IMR-90 (cell line): ENCODE measurements around the gene SOD1. TPM values are rescaled to one million over a fixed set of nuclear protein-coding genes. Genes with fewer than 3 reads are reported as not detected.

ENCODE experiments used
- ATAC-seq: fragments of 200-7000 bp; cut with Tn5 transposase; 2 replicates; pipeline ENCODE4 v1.9.1; 2020; ENCODE audit warnings: low read depth, mild to moderate bottlenecking, moderate library complexity
- BruUV-seq: library from RNA; stranded (reverse); fragments of 400-500 nt; replicated peaks from 2 replicates; lab custom pipeline; 2021; lab: Mats Ljungman, UMichigan
- CTCF ChIA-PET: fragments of 300-600 bp; formaldehyde crosslinking; extraction: SDS; loops from one replicate; lab custom pipeline; 2021; ENCODE audit warnings: antibody characterized with exemption; lab: Yijun Ruan, JAX
- POLR2A ChIA-PET: fragments of 300-600 bp; sonication (Branson Sonifier 250); formaldehyde crosslinking; loops from one replicate; lab custom pipeline; 2022; ENCODE audit warnings: antibody characterized with exemption; ENCODE audit not compliant: unreplicated experiment; lab: Charles Lee
- DNase-seq: peaks from one replicate; pipeline ENCODE4 v3.0.0; 2013
- H2AFZ ChIP-seq: replicated peaks from 2 replicates; pipeline ENCODE3; 2013; ENCODE audit warnings: low read length, mild to moderate bottlenecking; ENCODE audit not compliant: poor library complexity
- H2AK5ac ChIP-seq: 2 replicates; pipeline ENCODE4 v1.6.1; 2013; ENCODE audit warnings: low read depth, low read length, inconsistent platforms
- H2AK9ac ChIP-seq: replicated peaks from 2 replicates; pipeline ENCODE3; 2013; ENCODE audit warnings: mild to moderate bottlenecking, low read depth, low read length, moderate library complexity; ENCODE audit not compliant: poor library complexity
- H2BK120ac ChIP-seq: 2 replicates; pipeline ENCODE4 v1.6.1; 2013; ENCODE audit warnings: low read depth, low read length, inconsistent platforms
- H2BK15ac ChIP-seq: 3 replicates; pipeline ENCODE4 v1.6.1; 2013; ENCODE audit warnings: low read depth, low read length, inconsistent platforms
- H2BK20ac ChIP-seq: 2 replicates; pipeline ENCODE4 v1.6.1; 2013; ENCODE audit warnings: low read depth, mild to moderate bottlenecking, inconsistent platforms, low read length, moderate library complexity
- H2BK5ac ChIP-seq: 2 replicates; pipeline ENCODE4 v1.6.1; 2013; ENCODE audit warnings: mild to moderate bottlenecking, low read depth, low read length, inconsistent platforms; ENCODE audit not compliant: poor library complexity, severe bottlenecking
- H3K14ac ChIP-seq: replicated peaks from 2 replicates; pipeline ENCODE4 v1.6.1; 2013; ENCODE audit warnings: low read depth, low read length, inconsistent platforms
- H3K18ac ChIP-seq: 2 replicates; pipeline ENCODE4 v1.6.1; 2013; ENCODE audit warnings: low read depth, low read length, control low read depth
- H3K23ac ChIP-seq: 2 replicates; pipeline ENCODE4 v1.6.1; 2013; ENCODE audit warnings: low read depth, low read length, inconsistent platforms
- H3K27ac ChIP-seq: 2 replicates; pipeline ENCODE4 v1.5.1; 2013; ENCODE audit warnings: mild to moderate bottlenecking, control low read depth, low read length; ENCODE audit not compliant: insufficient read depth
- H3K27me3 ChIP-seq: 2 replicates; pipeline ENCODE4 v1.6.1; 2013; ENCODE audit warnings: low read length; ENCODE audit not compliant: control insufficient read depth, insufficient read depth
- H3K36me3 ChIP-seq: 2 replicates; pipeline ENCODE4 v1.6.1; 2013; ENCODE audit warnings: low read length, mixed read lengths; ENCODE audit not compliant: control insufficient read depth, insufficient read depth
- H3K4ac ChIP-seq: 2 replicates; pipeline ENCODE4 v1.6.1; 2013; ENCODE audit warnings: low read depth, low read length, inconsistent platforms
- H3K4me1 ChIP-seq: 2 replicates; pipeline ENCODE4 v1.6.1; 2013; ENCODE audit warnings: low read length, mixed read lengths; ENCODE audit not compliant: control insufficient read depth, insufficient read depth
- H3K4me2 ChIP-seq: 2 replicates; pipeline ENCODE4 v1.6.1; 2013; ENCODE audit warnings: low read depth, mild to moderate bottlenecking, control low read depth, low read length, moderate library complexity
- H3K4me3 ChIP-seq: 2 replicates; pipeline ENCODE4 v1.5.1; 2013; ENCODE audit warnings: low read depth, mild to moderate bottlenecking, control low read depth, low read length, moderate library complexity; ENCODE audit not compliant: insufficient read depth
- H3K56ac ChIP-seq: 2 replicates; pipeline ENCODE4 v1.6.1; 2013; ENCODE audit warnings: low read length, inconsistent platforms; ENCODE audit not compliant: insufficient read depth; ENCODE audit errors: extremely low read depth
- H3K79me1 ChIP-seq, 2 experiments: 2 replicates each; pipeline ENCODE4 v1.6.1; 2013; ENCODE audit warnings: low read length in 2 of 2, inconsistent platforms in 1 of 2, low read depth in 1 of 2
- H3K9ac ChIP-seq: 2 replicates; pipeline ENCODE4 v1.6.1; 2013; ENCODE audit warnings: low read depth, low read length, control low read depth
- H3K9me1 ChIP-seq: 2 replicates; pipeline ENCODE4 v1.6.1; 2013; ENCODE audit warnings: low read length, inconsistent platforms; ENCODE audit not compliant: insufficient read depth
- H3K9me3 ChIP-seq: 2 replicates; pipeline ENCODE4 v1.6.1; 2013; ENCODE audit warnings: low read length; ENCODE audit not compliant: control insufficient read depth, insufficient read depth
- H4K20me1 ChIP-seq: 2 replicates; pipeline ENCODE4 v1.6.1; 2013; ENCODE audit warnings: low read length, inconsistent platforms; ENCODE audit not compliant: insufficient read depth
- H4K5ac ChIP-seq: 2 replicates; pipeline ENCODE4 v1.6.1; 2013; ENCODE audit warnings: mild to moderate bottlenecking, low read depth, low read length, control low read depth
- H4K8ac ChIP-seq, 2 experiments: 2 replicates each; pipeline ENCODE4 v1.6.1; 2013; ENCODE audit warnings: low read depth in 2 of 2, low read length in 2 of 2, control low read depth in 1 of 2, inconsistent platforms in 1 of 2
- H4K91ac ChIP-seq: 2 replicates; pipeline ENCODE4 v1.6.1; 2013; ENCODE audit warnings: low read depth, low read length, inconsistent platforms; ENCODE audit not compliant: insufficient read depth
- BHLHE40 ChIP-seq: fragments of 150-350 bp; IDR thresholded peaks from 2 replicates; pipeline ENCODE4 v1.6.1; 2016; ENCODE audit warnings: mild to moderate bottlenecking, low read depth, low read length
- CEBPB ChIP-seq: IDR thresholded peaks from 2 replicates; pipeline ENCODE4 v1.6.1; 2012; ENCODE audit warnings: low read depth, low read length, improper control_type of control experiment
- CHD1 ChIP-seq: IDR thresholded peaks from 2 replicates; pipeline ENCODE4 v1.6.1; 2012; ENCODE audit warnings: low read depth, low read length, improper control_type of control experiment
- CTCF ChIP-seq: conservative IDR thresholded peaks from 2 replicates; pipeline ENCODE4 v1.5.1; 2012; ENCODE audit warnings: mild to moderate bottlenecking, low read depth, low read length, improper control_type of control experiment
- ELK1 ChIP-seq: fragments of 150-350 bp; IDR thresholded peaks from 2 replicates; pipeline ENCODE4 v1.6.1; 2016; ENCODE audit warnings: low read depth, mild to moderate bottlenecking, low read length, moderate library complexity, borderline replicate concordance
- FOS ChIP-seq: fragments of 150-350 bp; IDR thresholded peaks from 2 replicates; pipeline ENCODE4 v1.6.1; 2016; ENCODE audit warnings: low read depth, low read length
- MAFK ChIP-seq: IDR thresholded peaks from 2 replicates; pipeline ENCODE4 v1.6.1; 2012; ENCODE audit warnings: low read depth, low read length, improper control_type of control experiment
- MAZ ChIP-seq: IDR thresholded peaks from 2 replicates; pipeline ENCODE4 v1.6.1; 2012; ENCODE audit warnings: low read depth, mild to moderate bottlenecking, low read length, improper control_type of control experiment, moderate library complexity, borderline replicate concordance
- MXI1 ChIP-seq: IDR thresholded peaks from 2 replicates; pipeline ENCODE4 v1.6.1; 2012; ENCODE audit warnings: low read depth, mild to moderate bottlenecking, low read length, moderate library complexity, borderline replicate concordance
- NFE2L2 ChIP-seq: fragments of 150-350 bp; IDR thresholded peaks from 2 replicates; pipeline ENCODE4 v1.6.1; 2016; ENCODE audit warnings: low read depth, mild to moderate bottlenecking, low read length
- POLR2A ChIP-seq: IDR thresholded peaks from 2 replicates; pipeline ENCODE4 v1.6.1; 2012; ENCODE audit warnings: mild to moderate bottlenecking, low read depth, low read length
- RCOR1 ChIP-seq: IDR thresholded peaks from 2 replicates; pipeline ENCODE4 v1.6.1; 2012; ENCODE audit warnings: mild to moderate bottlenecking, low read length, improper control_type of control experiment; ENCODE audit not compliant: insufficient replicate concordance
- RFX5 ChIP-seq: IDR thresholded peaks from 2 replicates; pipeline ENCODE4 v1.8.0; 2012; ENCODE audit warnings: low read depth, mild to moderate bottlenecking, low read length, moderate library complexity
- SMC3 ChIP-seq: fragments of 150-350 bp; IDR thresholded peaks from 2 replicates; pipeline ENCODE4 v1.6.1; 2016; ENCODE audit warnings: low read depth, mild to moderate bottlenecking, antibody characterized with exemption, low read length, moderate library complexity
- USF2 ChIP-seq: fragments of 150-350 bp; IDR thresholded peaks from 2 replicates; pipeline ENCODE4 v1.6.1; 2017; ENCODE audit warnings: mild to moderate bottlenecking, antibody characterized with exemption, low read length, low read depth
- WGBS, 2 experiments: methylation state at CpG; one replicate each; pipeline versions ENCODE4 v1.1.5 to v1.1.7; 2013; ENCODE audit warnings: missing lambda C conversion rate in 2 of 2; ENCODE audit not compliant: insufficient read length in 1 of 2; ENCODE audit errors: extremely low coverage in 2 of 2; 5-methylcytosine and 5-hydroxymethylcytosine counted together
- dilution Hi-C: fragments of 300-500 bp; cut with HindIII; formaldehyde crosslinking; loops from one replicate; pipeline ENCODE4 v1.14.3; 2018; ENCODE audit warnings: low sequenced_read_pairs; ENCODE audit not compliant: unreplicated experiment
- in situ Hi-C: fragments of 300-500 bp; cut with MboI; formaldehyde crosslinking; loops from 3 replicates; pipeline ENCODE4 v1.14.3; 2019; ENCODE audit warnings: low sequenced_read_pairs, inconsistent platforms, mixed read lengths
- intact Hi-C: fragments of 100-400 bp; cut with micrococcal nuclease; formaldehyde crosslinking; loops from 2 replicates; pipeline ENCODE4 v1.10.0; 2022
- polyA plus RNA-seq, 3 experiments: library from polyadenylated mRNA; depleted of rRNA; stranded (reverse); fragments of >200 nt; gene quantifications; 2 replicates each; pipeline ENCODE4 v1.2.3, GENCODE V29; 2012; ENCODE audit warnings: low replicate concordance in 1 of 3
- total RNA-seq: library from RNA; depleted of rRNA; stranded (reverse); fragments of >200 nt; gene quantifications from 2 replicates; pipeline ENCODE4 v1.2.3, GENCODE V29; 2012

The SOD1 gene
- total and polyA plus RNA-seq, 2 of the 4 experiments (the other 2 are of a cell fraction), result 312 to 392 TPM

GRCh38 chr21:31668651-31669491 lies 9.4 kb downstream of the SOD1 start:
- H3K9me1 ChIP-seq, result peaks cover 7% of the 10 kb centered on the region
- WGBS, 2 experiments, result no CpG with 5 or more reads among the region's 2 CpGs
- peaks cover 29% of the 10 kb centered on the region for H3K36me3 ChIP-seq
- no peak overlapping the region for H2AFZ ChIP-seq
- H3K79me1 ChIP-seq, result peaks cover 10 to 35% of the 10 kb centered on the region in 2 experiments
- DNase-seq (no peak), ATAC-seq (no peak)
- H2BK120ac ChIP-seq, result no peak overlapping the region
- dilution Hi-C loops, result no loop called here
- no peak overlapping the region for H4K5ac ChIP-seq
- ChIA-PET POLR2A (no interaction called here), CTCF (no interaction called here)
- in situ Hi-C loops, result no loop called here
- H3K4me3 ChIP-seq, result no peak overlapping the region
- H2BK15ac ChIP-seq, result no peak overlapping the region
- H4K8ac ChIP-seq, result no peak overlapping the region
- H3K4me1 ChIP-seq, result peaks cover 5% of the 10 kb centered on the region
- H4K91ac ChIP-seq, result no peak overlapping the region
- H2BK20ac ChIP-seq, result no peak overlapping the region
- H2AK5ac ChIP-seq, result no peak overlapping the region
- H3K9ac ChIP-seq, result no peak overlapping the region
- H4K20me1 ChIP-seq, result peaks cover 17% of the 10 kb centered on the region
- H3K56ac ChIP-seq, result no peak overlapping the region
- no peaks in the 10 kb centered on the region for H3K27me3 ChIP-seq
- no peak overlapping the region for H3K18ac ChIP-seq
- no peak overlapping the region for H3K4ac ChIP-seq
- H2BK5ac ChIP-seq, result no peak overlapping the region
- no peak overlapping the region for H3K4me2 ChIP-seq
- no peak overlapping the region for H3K23ac ChIP-seq
- no peaks in the 10 kb centered on the region for H3K9me3 ChIP-seq
- intact Hi-C loops, result loop anchor here (5.0 kb wide), 1 partner anchor 53 kb away; no protein-coding TSS in a partner anchor
- no peak overlapping the region for H2AK9ac ChIP-seq
- no peak overlapping the region for H3K27ac ChIP-seq
- no peak overlapping the region for H3K14ac ChIP-seq
- BruUV-seq, result no TSS peak
- no peak for TF ChIP-seq RCOR1
- TF ChIP-seq NFE2L2, result no peak
- TF ChIP-seq CEBPB, result no peak
- TF ChIP-seq ELK1, result no peak
- no peak for TF ChIP-seq MAFK
- no peak for TF ChIP-seq CHD1
- TF ChIP-seq USF2, result no peak
- TF ChIP-seq FOS, result no peak
- TF ChIP-seq BHLHE40, result no peak
- no peak for TF ChIP-seq RFX5
- TF ChIP-seq MXI1, result no peak
- no peak for TF ChIP-seq CTCF
- no peak for TF ChIP-seq MAZ
- TF ChIP-seq SMC3, result no peak
- no peak for TF ChIP-seq POLR2A
